Activated T-cell treated with anti-CD3 and anti-CD28 coated beads for 4 hours (primary cell): ENCODE measurements around the gene NAV2.

Source experiments
- DNase-seq: peaks from one replicate; pipeline ENCODE4 v3.0.0-alpha.2; 2020

NAV2 gene

DNA sequence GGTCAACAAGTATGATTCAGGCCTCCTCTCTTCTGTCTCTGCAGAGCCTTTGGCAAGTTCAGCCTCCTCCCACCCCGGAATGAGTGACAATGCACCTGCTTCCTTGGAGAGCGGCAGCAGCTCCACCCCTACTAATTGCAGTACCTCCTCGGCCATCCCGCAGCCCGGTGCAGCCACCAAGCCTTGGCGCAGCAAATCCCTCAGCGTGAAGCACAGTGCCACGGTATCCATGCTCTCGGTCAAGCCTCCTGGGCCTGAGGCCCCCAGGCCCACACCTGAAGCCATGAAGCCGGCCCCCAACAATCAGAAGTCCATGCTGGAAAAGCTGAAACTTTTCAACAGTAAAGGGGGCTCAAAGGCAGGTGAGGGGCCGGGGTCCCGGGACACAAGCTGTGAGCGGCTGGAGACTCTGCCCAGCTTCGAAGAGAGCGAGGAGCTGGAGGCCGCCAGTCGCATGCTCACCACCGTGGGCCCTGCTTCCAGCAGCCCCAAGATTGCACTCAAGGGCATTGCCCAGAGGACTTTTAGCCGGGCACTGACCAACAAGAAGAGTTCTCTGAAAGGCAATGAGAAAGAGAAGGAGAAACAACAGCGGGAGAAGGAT is 220.6 kb downstream of the NAV2 start:
- DNase-seq = no peak

DNA sequence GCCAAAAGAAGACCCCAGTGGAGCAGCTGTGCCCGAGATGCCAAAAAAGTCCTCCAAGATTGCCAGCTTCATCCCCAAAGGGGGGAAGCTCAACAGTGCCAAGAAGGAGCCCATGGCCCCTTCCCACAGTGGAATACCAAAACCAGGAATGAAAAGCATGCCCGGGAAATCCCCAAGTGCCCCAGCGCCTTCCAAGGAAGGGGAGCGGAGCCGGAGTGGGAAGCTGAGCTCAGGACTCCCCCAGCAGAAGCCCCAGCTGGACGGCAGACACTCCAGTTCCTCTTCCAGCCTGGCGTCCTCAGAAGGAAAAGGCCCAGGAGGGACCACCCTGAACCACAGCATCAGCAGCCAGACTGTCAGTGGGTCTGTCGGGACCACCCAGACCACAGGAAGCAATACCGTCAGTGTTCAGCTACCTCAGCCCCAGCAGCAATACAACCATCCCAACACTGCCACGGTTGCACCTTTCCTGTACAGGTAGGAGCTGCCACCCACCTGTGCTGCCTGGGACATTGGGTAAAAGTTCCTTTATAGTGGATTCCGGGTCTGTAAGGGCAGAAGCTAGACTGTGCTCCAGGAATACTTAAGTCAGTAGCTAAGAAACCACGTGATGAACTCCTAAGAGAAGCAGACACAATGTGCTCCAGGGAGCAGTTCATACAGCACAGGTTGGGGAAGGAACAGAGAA is 221.3 kb downstream of the NAV2 start:
- DNase-seq = no peak

DNA sequence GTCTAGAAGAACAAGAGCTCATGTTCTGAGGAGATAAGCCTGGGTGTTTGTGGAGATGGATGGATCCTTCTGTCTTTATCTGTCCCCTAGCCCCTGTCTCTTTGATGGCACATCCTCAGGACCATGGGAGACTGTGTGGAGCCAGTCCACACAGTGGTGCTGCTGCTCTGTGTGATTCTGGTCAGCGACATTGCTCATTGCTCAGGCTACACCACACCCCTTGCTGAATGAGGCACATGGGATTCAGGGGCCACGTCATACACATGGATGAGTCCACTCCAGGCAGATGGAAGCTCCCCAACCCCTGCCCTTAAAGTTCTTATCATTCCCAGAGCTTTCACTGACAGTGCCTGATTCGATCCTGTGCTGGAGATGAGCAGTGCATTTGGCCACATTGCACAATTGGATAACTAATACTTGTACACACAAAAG is 222.2 kb downstream of the NAV2 start:
- no peak for DNase-seq

DNA sequence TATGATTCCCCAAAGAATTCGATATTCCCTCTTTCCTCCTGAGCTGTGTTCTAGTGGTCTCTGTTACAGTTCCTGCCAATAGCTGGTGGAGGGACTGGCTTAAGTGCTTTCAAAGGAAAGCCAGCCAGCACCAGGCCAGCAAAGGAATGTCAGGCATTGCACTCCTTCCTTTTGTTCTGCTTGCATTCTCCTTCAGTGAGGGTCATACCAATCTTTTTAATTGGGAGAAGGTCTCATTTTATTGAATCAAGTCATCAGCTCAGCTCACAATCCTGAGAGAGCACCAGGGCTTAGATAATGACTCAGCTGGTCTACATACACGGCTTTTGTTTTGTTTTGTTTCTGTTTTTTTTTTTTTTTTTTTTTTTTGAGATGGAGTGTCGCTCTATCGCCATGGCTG is 222.9 kb downstream of the NAV2 start:
- no peak for DNase-seq

DNA sequence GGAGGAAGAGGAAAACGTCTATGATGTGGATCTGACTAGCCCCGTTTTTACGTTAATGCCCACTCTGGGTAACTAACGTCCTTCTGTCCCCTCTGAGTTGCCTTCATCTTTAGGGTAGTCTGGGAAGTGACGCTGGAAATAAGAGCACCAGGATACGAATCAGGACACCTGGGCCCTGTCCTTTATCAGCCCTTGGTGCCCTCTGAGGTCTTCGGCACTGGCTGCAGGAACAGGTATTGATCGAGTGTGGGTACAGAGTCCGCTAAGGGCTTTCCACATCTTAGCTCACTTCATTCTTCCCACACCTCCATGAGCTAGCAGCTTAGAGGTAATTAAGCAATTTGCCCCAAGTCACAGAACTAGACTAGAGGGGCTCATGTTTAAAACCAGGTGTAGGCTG is 223.8 kb downstream of the NAV2 start:
- DNase-seq = no peak

DNA sequence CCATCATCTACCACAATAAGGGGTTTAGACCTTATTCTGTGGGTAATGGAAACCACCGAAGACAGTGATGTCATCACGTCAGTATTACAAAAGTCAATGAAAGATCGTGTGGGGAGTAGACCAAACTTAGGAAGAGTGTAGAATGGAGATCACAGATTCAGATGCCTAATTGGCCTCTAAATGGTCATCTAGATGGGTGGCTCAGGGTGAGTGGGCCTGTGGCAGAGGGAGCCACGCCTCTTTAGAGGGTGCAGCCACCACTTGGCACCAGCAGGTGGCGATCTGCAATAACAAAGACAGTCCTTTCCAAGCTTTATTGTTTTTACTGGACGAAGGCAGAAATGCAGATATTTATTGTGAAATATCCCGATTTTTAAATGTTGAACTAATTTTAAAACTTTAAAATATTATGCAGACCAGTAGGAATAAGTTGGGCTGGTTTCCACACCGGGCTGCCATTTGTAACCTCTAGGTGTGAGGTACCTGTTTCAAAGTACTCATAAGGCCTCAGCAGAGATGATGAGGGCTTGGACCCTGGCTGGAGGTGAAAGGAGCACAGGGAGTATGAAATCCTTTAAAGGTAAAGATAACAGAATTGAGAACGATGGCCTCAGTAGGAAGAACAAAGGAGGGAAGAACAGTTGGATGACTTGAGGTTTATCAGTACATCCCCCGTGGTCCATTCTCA is 225.7 kb downstream of the NAV2 start:
- no peak for DNase-seq

DNA sequence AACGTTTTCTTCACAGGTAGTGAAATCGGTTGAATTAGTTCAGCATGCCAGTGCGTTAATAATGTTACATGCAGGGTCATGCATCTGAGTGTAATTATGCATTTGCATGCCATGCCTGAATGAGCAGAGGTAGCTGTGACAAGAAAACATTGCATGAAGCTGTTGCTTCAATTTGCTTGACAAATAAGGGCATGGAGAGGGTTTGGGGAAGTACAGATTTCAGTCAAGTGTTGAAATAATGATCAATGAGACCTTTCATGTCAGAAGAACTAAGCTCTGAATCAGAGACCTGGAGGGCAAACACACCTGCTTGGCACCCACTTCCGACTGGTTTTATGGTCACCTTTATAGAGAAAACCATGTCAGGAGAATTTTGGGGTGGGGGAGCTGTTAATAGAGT is 226.2 kb downstream of the NAV2 start:
- DNase-seq = no peak

DNA sequence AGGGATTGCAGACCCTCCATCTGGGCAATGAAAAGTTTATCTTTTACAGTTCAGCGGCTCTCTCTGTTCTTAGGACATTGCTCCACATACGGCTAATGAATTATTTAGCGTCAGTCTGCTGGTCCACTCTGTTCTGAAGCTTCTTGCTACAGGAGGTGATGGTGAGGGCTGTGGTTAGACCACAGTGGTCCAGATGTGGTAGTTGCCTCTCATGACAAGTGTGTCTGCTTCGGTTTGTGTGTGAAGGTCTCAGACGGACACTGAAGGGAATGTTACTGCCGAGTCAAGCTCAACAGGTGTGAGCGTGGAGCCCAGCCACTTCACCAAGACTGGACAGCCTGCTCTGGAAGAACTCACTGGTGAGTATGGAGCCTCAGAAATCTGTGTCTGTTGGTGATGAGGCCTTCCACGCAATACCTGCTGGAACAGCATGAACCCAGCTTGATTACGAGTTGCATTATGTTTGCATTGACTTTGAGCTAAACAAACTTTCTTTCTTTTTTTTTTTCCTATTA is 226.8 kb downstream of the NAV2 start:
- no peak for DNase-seq

DNA sequence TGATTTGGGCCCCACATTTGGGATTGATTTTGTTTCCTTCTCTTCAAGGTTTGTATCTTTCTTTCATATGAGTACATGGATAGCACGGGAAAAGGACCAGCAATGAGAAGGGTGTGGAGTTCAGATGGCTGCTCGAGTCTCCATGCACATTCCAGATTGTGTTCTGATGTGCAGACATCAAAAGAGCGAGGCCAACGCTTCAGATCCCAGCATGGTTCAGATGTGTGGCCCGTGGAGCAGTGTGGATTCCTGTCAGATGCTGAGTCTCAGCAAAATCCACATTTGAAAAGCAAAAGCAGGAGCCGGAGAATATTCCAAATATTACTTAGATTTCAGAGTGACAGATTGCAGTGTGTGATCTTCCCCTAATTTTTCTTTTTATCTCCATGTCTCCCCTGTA is 228.2 kb downstream of the NAV2 start:
- no peak for DNase-seq

DNA sequence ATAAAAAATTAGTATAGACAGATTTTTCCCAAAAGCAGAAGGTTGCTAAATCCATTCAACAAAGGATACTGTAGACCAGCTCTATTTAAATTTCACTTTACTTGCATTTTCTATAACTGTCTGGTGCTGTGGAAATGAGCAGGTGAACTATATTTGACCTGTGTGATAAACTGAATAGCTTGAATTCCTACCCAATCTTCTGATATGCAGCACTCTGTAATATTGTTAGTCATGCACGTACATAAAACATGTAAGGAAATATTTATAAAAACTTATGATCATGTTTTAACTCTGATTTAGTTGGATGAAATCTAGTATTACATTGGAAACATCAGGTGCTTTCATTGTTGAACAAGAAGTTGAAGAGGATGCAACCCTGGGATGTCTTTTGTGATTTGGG is 234.0 kb downstream of the NAV2 start:
- DNase-seq = no peak

DNA sequence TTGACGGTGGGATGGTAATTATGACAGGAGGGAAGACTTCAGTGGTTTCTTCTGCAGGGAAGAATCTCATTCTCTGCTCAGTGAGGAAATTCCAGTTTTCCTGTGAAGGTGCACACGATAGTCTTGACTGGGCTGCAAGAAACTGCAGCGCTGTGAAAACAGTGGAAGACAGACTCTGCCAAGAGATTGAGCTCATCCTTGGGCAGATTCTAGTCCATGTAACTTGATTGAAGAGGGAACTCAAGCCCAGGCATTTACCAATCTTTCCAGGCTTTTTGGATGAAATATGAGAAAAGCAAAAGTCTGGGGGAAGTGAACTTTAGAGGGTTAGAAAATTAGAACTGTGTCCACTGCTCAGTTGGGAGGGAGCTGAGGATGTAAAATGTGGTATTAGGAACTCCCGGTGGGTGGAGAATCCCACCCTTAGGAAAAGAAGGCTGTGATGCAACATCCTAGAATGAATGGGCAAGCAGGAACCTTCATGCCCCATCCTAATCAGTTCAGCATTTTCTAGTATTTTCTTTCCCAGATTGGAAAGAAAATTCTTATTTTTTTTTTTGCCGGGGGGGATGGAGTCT is 235.0 kb downstream of the NAV2 start:
- no peak for DNase-seq

DNA sequence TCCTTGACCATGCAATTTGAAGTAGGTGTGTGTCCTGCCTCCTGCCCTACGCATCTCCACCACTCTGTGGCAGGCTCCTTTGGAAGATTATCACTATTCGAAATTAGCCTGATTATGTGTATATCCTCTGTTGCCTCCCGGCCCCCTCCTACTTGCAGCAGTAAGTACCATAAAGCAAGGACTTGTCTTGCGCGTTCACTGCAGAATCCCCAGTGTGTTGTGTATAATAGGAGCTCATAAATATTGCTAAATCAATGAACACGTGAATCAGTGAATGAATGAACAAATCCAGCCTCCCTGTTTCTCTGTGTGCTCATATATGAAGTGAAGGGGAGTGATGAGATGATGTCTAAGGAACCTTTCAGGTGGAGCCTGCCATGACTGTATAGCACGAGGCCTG is 237.0 kb downstream of the NAV2 start:
- DNase-seq = no peak

DNA sequence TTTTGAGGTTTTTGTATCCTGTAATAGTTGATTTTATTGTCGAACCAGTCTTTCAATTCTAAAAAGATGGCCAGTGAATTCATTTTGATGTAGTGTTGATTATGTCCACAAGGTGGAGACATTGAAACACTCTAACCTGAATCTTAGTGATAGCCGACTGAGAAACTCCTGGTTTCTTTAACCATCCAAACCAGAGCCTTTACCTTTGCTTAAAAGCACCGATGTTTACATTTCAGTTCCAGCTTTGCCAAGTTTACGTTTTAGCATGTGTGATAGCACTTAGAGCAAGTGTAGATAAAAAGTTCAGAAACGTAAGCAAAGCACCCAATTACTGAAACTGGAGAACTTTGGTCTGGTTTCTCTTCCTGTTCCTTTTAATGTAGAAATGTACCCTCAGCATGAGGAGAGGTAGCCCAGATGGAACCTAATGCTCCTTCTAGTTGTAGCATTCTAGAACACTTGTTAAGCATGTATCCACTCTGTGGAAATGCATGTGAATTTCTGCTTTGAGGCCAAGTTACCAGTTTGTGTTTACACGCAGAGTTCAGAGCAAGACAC is 239.0 kb downstream of the NAV2 start:
- no peak for DNase-seq

DNA sequence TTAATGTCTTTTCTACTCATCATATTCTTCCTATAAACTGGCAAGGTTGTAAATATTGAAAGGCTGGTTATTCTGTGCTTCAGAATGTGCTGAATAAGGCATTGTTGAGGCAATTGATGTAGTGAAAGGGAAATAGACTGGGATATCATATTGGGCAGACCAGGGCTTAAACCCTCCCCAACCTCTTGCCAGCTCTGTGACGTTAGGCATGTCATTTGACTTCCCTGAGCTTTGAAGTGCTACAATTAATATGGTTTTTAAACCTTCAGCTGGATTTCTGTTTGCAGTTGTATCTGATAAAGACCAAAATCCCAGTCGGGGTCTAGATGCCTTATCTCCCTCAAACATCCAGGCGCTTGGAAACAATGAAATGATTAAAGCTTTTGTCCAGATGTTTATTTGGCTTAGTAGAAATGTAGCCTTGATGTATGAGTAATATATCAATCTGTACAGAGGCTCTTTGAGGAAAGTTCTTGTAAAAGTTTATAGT is 239.5 kb downstream of the NAV2 start:
- DNase-seq = no peak

DNA sequence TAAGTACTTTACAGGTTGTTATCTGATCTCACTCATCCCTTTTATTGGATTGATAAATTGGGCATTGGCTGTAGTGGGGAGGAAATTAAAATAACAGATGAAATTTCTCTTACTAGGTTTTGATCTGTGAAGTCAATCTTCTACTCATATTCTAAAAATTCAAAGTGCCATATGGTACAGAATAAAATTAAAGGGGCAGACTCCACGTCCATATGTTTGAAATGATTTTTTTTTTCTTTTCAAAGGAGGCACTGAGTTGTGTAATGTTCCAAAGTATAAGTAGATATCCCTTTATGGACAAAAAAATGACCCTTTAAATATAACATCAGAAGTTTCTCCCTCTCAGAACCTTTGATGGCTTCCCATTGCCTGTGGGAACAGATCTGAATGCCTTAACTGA is 240.3 kb downstream of the NAV2 start:
- DNase-seq = no peak

DNA sequence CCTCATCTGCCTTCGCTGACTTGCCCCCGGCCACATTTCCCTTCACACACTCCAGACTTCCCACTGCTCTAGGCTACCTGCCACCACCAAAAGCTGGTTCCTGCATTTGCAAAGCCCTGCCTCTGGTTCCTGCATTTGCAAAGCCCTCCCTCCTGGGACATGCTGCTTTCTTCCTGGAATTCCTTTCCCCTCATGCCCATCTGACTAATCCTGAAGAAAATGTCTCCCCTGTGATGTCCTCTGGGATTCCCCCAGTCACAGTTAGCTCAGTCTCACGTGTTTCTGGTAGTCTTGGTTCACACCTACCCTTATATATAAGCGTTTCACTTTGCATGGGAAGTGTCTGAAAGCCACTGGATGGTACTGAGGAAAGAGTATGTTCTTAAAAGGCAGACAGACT is 240.7 kb downstream of the NAV2 start:
- no peak for DNase-seq

DNA sequence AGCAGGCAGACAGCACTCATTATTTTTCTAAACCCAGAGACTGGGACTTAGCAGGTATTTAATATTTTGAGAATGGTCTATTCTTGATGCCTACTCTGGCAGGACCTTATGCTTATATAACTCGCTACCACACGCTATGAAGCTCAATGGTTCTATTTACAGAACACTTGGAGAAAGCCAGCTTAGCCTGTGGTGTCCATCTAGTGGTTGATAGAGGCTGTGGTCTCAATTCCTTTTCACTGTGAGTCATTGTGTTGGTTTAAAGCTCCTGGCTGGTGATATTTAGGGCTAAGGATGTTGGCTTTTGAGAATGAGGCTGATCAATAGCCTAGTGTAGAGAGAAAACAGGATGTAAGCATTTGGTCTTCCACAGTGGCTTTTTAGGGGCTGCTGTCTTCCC is 241.3 kb downstream of the NAV2 start:
- no peak for DNase-seq

DNA sequence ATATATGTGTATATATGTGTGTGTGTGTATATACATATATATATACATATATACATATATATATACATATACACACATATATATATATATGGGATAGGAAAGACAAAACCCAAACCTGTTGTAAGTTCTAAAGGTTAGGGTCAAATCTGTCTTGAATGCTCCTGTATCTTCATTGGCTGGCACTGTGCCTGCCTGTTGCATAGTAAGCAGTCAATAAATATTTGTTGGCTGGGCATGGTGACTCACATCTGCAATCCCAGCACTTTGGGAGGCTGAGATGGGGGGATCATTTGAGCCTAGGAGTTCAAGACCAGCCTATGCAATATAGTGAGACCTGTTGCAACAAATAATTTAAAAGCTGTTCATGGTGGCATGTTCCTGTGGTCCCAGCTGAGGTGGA is 242.3 kb downstream of the NAV2 start:
- no peak for DNase-seq

DNA sequence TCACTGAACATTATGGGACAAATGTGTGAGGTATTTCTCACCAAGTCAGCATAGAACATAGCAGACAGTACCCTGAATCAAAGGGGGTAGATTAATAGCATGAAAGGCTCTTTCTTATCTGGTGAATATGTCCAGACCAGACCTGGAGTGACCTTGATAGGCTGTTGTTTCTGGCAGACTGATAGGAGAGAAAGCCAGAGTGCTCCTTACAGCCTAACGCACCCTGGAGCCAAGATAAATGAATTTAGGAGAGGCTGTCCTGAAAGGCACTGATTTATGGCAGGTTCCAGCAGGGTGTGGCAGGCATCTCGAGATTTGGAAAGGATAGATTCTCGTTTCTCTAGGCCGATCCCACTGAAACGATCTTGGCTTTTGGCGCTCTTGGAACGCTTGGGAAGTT is 243.0 kb downstream of the NAV2 start:
- DNase-seq = no peak

DNA sequence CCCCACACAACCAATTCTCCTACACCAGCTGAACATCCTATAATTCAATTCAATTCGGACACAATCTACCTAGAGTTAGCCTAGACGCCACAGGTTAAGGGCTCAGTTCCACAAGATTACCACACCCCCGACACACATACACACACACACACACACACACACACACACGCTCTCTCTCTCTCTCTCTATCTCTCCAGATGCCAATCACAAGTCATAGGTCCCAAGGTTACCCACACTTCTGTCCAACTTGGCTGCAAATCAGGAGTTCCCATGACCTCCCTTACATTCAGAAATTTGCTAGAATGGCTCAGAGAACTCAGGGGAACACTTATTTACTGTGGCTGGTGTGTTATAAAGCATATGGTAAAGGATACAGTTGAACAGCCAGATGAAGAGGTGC is 243.6 kb downstream of the NAV2 start:
- no peak for DNase-seq

DNA sequence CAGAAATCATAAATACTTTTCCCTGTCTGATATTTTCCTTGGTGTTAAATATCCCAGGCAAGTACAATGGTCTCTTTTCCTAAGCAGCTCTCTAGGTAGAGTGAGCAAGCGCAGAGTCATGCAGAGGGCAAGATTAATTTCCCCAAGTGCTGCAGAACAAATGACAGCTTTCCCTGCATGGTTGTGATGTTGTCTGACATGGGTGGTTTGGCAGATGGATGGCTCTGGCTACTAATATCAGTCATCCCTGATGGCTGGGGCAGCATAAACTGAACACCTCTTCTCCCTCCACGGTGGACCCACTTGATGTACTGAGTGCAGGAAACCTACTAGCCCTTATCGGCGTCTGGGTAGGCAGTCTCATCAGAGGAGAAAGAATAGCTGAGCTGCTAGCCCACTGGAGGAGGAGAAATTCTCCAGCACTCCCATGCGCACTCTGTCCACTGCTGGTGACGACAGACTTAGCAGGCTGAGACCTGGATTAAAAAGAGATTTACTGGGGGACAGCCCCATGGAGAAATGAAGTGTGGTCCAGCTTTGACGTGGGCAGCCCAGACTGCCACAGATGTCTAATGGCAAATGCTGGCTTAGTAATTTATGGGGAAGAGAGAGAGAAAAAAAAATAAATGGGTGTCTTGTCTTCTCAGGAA is 244.8 kb downstream of the NAV2 start:
- no peak for DNase-seq

DNA sequence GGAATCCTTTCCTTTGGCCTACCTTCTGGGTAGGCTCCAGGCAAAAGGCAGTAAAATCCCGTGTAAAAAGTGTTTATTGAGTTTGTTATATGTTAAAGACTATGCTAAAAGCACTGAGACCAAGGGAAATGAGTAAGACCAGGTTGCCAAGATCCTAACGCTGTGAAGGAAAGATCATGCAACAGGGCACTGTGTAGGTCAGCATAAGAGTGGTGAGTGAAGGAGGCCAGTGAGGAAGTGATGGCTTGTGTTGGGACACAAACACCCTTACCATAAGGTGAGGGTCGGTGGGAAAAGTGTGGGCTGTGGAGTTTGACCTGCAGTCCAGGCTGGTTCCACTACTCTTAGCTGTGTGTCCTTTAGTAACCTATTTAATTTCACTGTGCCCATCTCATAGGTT is 245.6 kb downstream of the NAV2 start:
- no peak for DNase-seq

DNA sequence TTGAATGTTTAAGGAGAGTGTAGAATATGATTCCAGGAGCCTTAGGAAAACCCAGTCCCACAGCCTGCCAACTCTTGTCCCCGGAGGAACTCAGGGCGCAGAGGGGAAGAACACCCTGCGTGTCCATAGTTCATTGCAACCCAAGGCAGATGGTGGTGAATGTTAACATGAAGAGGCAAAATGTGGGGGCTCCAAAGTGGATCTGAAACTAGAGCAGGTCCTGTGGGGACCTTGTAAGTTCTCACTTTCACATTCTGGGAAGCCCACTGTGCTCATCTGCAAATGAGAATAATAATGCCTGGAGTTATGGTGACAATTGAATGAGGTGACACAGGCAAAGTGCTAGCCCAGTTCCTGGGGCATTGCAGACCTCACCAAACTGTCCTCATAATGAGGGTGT is 246.6 kb downstream of the NAV2 start:
- no peak for DNase-seq
